Glomerular visceral epithelial cell (primary cell): ENCODE results near the gene MYO7A.

Experiments
- DNase-seq: peaks from one replicate; pipeline ENCODE4 v3.0.0-alpha.2; 2016; ENCODE audit errors: extremely low spot score

The MYO7A gene

DNA sequence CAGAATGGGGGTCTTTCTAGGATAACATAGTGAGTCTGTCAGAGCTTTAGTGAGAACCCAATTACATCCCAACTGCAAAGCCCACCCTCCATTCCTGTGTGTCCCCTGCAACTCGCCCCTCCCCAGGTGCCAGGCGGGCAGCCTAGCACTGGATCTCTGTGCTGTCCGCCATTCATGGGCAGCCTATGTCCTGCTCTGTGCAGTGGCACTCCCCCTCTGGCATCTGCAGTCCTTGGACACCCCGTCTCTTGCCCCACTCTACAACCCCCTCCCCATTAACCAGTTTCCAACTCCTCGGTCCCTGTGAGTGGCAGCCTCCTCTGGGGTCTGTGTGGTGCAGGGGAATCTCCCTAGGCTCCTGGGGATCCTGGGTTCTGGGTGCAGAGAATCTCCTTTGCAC is 37.0 kb downstream of the MYO7A start:
- DNase-seq, result no peak

DNA sequence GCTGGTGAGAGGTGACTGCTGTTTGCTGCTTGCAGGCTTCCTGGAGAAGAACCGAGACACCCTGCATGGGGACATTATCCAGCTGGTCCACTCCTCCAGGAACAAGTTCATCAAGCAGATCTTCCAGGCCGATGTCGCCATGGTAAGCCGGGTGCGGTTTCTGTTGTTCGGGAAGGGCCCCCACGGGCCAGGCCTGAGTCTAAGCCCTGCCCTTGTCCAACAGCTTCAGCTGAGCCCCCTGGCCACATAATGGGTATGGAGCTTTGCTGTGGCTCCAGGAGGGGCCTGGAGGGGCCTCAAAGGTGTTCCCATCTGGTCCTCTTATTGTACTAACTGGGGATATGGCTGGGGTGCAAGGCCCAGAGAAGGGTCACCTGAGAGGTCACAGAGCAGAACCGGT is 38.0 kb downstream of the MYO7A start:
- DNase-seq, result no peak

DNA sequence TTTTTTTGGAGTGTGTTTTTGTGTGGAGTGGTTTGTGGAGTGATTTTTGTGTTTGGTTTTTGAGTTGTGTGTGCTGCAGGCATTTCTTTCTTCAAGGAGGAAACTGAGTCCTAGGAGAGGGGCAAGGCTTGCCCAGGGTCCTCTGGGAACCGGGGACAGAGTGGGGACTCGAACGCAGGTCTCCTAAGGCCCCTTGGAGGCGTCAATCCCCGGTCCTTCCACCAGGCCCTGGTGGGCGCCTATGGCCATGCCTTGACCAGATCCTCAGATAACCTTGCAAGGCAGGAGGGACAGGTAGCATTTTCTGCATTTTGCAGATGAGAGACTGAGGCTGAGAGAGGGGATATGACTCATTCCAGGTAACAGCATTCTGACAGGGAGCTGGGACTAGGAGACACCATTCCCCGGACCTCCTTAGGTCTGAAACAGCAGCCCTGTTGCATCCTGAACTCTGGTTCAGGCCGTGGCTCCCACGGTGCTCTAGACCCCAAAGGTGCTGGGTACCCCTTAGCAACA is 39.1 kb downstream of the MYO7A start:
- no peak for DNase-seq

DNA sequence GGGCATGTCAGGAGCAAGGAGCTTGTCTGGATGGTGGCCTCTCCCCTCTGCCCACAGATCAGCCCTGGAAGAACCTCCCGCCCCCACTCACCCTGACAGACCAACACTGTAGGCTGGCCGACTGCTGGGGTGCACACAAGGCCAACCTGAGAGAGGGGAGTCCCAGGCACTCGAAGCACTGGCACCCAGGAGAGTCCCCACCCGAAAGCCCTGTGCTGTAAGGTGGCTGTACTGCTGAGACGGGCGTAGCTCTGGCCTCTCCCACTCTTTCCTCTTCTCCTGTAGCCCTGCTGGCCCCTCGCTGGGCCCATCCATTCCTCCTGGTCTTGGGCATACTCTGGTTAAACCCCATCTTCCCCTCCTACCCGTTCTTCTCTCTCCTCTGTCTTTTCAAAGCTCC is 39.7 kb downstream of the MYO7A start:
- DNase-seq, result no peak

DNA sequence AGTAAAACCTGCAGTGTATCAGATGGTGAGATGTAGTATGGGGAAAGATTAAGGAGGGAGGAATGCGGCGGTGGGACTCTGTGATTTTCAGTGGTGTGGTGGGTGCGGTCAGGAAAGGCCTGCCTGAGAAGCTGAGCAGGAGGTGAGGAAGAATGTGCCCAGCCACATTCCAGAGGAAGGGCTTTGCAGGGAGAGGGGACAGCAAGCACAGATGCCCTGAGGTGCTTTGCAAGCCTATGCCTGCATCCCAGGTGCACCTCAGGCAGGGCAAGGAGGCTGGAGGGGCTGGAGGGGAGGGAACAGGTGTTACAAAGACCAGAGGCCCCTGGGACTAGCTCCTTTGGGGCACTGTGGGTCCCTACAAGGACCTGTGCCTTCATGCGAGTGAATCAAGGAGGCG is 42.1 kb downstream of the MYO7A start:
- DNase-seq, result no peak

DNA sequence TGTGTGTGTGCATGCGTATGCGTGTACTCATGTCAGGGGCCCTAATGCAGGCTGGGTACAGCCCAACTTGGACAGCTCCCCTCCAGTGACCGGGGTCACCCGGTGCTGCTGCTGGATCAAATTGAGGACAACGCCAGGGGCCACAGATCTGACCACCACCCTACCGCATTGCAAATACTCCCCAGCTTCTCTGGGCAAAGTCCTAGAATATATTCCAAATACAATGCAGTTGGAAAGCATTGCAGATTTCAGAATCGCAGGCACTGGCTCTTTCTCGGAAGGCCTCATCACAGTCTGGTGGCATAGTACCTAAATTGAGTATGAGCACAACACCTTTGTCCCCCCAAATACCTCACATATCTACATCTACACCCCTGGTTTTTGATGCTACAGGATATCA is 43.2 kb downstream of the MYO7A start:
- DNase-seq, result no peak

DNA sequence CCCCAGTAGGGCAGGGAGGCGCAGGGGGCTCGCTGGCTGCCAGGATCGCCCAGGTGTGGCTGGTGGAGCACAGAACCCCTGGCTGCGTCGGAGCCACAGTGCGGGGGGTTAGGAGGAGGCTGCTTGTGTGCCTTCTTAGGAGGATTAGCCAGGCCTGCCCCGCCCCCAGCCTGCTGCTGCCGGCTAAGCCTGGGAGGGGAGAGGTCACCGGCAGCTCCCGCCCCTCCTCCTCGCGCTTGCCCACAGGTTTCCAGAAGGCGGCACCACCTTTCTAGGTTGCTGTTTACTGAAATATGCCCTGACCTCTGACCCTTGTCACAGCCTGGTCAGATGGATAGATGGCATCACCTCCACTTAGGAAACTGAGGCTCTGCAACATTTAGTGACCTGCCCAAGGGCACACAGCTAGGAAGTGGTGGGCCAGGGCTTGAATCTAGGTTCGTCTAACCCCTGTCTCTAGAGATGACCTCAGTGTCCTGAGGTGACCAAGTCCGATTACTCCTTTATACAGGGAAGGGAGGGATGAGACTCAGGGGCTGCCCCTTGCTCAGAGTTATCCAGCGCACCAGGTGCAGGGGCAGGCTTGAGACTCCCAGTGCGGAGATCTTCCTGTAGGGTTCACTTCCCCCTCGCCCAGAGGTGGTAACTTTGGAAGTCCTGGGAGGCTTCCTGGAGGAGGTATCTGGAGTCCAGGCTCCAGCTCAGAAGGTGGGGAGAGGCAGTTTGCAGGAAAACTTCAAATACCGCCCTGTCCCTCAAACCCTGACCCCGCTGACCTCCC is 44.0 kb downstream of the MYO7A start:
- DNase-seq, result no peak

DNA sequence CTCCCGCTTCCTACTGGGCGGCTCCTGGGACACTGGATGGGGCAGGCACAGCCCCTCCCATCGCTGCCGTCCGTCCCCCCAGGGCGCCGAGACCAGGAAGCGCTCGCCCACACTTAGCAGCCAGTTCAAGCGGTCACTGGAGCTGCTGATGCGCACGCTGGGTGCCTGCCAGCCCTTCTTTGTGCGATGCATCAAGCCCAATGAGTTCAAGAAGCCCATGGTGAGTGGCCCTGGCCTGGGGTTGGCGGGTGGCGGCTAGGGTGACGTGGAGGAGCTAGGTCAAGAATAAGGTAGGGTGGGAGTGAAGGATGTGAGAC is 44.6 kb downstream of the MYO7A start:
- DNase-seq, result no peak

DNA sequence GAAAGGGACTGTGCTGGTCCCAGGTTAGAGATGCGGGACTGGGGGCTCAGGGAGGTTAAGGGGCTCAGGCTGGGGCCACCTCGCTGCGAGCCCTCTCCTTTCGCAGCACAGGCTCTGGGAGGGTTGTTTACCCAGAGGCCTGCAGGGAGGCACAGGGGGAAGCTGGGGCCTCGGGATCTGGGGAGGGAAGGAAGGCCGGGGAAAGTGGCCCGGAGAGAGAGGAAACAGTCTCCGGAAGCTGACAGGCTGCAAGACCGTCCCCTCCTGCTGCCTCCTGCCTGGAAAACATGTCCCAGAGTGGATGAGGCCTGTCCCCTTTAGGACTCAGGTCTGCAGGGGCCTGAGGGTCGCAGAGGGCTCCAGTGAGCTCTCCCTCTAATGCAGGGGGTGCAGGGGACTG is 45.4 kb downstream of the MYO7A start:
- DNase-seq, result no peak

DNA sequence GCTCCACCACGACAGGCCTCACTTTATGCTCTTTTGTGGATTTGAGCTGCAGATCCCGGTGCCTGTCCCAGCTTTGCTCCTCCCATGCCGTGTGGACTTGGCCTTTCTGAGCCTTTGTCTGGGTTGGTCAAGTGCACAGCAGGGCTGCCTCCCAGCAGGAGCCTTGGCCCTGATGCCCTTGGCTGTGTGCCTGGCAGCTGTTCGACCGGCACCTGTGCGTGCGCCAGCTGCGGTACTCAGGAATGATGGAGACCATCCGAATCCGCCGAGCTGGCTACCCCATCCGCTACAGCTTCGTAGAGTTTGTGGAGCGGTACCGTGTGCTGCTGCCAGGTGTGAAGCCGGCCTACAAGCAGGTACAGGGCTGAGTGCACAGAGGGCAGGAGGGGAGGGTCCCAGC is 46.5 kb downstream of the MYO7A start:
- DNase-seq, result no peak

DNA sequence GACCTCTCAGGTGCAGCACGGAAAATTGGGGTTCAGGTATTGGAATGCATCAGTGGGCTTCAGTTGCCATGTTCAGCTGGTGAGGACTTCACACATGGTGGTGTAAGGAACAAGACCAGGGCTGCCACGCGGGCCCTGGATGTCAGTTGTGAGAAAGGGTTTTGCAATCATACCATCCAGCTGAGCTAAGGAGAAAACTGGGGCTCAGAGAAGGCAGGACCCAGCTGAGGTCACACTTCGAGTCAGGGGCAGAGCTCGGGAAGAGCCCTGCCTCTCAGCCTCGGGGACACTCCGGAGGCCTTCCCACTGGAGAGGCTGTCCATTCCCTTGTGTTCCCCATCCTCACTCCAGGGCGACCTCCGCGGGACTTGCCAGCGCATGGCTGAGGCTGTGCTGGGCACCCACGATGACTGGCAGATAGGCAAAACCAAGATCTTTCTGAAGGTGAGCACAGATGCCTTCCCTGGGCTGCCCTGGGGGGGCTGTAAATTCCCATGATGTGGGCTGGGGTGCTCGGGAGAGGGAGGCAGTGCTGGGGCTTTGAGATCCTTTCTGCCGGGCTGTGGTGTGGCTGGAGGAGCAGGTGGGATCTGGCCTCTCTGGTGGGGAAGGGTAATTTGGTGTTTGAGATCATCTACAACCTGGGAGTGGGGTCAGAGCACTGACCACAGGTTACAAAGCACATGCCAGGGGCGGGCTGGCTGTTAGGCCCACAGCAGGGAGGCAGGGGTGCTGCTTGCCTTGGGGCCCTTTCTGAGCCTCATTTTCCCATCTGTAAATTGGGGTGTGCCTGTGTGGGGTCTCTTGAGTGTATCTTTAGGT is 47.2 kb downstream of the MYO7A start:
- no peak for DNase-seq

DNA sequence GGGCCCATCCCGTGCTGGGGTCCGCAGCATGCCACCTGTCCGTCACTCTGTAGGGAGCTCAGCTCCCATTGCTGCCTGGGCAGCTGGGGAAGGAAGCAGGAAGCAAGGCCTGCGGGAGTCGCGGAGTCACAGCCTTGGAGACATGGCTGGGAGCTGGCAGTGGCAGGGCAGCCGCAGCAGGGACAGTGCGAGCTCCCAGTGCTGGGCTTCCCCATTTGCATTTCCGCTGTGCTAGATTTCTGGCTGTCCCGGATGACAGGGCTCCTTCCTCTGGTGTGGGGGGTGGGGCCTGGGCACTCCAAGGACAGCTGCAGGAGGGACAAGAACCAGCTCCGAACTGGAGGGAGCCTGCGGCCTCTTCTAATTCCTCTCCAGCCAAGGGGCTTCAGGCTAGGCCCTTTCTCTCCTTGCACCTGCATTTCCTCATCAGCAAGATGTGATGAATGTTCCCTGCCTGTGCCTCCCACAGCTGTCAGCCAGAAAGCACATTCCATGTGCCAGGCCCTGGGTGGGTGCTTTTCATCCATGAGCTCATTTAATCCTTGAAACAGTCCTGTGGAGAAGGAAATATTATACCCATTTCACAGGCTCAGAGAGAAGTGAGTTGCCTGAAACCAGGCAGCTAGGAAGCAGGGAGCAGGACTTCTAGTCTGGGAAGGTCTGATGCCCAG is 48.0 kb downstream of the MYO7A start:
- DNase-seq, result no peak

DNA sequence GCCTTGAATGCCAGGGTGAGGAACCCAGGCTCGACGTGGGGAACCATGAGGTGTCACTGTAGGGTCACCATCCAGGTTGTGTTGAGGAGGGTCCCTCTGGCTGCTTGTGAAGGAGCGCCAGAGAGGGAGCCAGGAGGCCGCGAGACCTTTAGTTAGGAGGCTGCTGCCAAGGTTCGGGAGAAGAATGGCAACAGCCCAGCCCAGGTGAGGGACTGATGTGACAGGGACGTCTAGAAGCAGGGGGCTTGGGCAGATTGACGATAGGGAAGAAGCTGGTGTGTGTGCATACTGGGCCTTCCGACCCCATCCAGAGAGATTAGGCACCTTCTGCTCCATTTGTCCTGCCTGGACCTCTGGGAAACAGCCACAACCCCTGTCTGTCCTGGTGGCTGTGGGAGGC is 49.0 kb downstream of the MYO7A start:
- no peak for DNase-seq

DNA sequence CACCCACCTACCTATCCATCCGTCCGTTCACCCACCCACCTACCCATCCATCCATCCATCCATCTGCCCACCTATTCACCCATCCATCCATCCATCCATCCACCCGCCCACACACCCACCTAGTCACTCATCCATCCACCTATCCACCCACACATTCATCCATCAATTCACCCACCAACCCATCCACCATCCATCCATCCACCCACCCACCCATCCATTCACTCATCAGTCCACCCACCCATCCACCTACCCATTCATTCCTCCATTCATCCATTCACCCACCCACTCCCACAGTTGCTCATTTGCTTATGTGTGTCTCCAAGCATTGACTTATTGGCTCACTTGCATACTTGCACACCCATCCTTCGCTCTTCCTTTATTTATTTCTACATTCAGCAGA is 50.1 kb downstream of the MYO7A start:
- no peak for DNase-seq

DNA sequence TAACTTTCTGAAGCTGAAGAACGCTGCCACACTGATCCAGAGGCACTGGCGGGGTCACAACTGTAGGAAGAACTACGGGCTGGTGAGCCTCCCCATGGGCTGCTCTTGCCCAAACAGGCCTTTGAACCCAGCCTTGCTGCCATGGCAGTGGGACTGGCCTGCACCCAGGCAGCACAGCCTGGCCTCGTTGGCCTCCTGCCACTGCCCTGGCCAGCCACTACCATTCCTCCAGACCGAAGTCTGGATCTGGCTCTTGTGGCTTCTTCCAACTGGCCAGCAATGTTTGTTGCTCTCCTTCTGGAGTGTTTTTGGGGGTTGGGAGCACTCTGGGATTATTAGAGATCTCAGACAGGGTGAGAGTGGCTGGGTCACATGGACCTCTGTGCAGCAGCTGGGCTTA is 51.0 kb downstream of the MYO7A start:
- DNase-seq, result no peak

DNA sequence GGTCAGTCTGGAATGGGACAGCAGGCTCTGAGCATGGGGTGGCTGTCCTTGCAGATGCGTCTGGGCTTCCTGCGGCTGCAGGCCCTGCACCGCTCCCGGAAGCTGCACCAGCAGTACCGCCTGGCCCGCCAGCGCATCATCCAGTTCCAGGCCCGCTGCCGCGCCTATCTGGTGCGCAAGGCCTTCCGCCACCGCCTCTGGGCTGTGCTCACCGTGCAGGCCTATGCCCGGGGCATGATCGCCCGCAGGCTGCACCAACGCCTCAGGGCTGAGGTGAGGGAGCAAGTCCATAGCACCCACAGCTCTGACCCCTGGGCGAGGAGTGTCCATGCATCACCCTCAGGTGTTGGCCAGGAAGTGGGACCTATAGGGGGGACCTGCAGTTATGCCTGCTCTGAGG is 51.6 kb downstream of the MYO7A start:
- DNase-seq, result no peak

DNA sequence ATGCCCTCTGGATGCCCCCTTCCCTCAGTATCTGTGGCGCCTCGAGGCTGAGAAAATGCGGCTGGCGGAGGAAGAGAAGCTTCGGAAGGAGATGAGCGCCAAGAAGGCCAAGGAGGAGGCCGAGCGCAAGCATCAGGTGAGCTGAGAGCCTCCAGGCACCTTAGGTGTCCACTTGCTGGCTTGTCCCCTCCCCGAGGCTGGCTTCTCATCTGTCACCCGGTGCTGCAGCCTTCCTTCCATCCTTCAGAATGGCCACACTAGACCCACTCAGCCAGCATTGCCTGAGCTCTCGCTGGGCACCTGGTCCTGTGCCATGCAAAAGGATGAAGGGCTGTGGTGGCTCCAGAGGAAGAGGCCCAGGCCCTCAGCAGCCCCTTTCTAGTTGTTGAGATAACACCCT is 52.3 kb downstream of the MYO7A start:
- no peak for DNase-seq

DNA sequence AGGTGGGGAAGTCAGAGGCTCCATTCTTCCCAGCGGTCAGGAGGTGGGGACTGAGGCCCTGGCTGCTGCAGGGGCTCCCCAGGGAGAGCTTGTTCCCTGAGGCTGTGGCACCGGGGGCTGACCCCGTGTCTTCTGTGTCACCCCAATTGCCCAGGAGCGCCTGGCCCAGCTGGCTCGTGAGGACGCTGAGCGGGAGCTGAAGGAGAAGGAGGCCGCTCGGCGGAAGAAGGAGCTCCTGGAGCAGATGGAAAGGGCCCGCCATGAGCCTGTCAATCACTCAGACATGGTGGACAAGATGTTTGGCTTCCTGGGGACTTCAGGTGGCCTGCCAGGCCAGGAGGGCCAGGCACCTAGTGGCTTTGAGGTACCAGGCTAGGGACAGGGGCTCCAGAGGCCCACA is 53.2 kb downstream of the MYO7A start:
- DNase-seq, result no peak

DNA sequence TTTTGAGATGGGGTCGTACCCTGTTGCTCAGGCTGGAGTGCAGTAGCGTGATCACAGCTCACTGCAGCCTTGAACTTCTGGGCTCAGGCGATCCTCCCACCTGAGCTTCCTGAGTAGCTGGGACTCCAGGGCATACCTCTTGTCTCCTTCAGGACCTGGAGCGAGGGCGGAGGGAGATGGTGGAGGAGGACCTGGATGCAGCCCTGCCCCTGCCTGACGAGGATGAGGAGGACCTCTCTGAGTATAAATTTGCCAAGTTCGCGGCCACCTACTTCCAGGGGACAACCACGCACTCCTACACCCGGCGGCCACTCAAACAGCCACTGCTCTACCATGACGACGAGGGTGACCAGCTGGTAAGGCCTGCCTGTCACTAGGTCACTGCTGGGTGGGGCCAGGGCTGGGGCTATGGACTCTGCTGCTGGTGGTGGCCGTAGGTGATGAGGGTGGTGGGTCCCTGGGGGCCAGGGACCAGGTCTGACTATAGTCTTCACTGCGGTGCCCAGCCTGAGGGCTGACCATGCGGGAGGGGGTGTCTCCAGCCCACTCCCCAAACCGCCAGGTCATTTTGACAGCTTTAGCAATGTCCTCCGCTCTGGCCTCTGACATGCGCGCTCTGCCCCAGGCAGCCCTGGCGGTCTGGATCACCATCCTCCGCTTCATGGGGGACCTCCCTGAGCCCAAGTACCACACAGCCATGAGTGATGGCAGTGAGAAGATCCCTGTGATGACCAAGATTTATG is 53.9 kb downstream of the MYO7A start:
- DNase-seq, result no peak

DNA sequence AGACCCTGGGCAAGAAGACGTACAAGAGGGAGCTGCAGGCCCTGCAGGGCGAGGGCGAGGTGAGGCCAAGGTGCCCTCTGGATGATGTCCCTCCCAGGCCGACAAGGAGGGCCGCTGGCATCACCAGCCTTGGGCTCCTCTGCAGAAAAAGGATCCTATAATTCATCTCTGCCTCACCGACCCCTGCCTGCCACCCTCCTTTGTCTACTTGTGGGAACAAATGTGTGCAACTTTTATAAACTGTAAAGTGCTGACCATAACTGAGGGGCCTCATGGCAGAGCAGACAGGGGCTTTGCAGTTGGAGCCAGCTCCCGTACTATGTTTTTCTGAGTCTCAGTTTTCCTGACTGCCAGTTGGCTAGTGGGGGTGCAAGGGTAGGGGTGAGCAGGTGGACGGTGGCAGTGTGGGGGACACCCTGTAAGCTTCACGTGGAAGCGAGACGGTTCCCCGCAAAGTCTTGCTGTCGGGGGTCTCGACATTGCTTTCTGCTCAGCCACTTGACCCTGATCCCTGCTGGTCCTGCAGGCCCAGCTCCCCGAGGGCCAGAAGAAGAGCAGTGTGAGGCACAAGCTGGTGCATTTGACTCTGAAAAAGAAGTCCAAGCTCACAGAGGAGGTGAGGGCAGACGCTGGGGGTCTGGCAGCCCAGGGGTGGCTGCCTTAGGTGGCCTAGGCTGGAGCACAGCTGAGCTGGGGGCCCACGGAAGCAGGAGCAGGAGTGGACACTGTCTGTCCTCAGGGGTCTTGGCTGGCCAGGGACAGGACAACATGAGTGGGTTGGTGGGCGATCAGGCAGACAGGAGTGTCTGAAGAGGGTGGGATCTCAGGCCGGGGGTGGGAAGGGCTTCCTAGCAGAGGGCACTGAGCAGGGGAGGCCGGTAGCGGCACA is 54.7 kb downstream of the MYO7A start:
- DNase-seq, result no peak

DNA sequence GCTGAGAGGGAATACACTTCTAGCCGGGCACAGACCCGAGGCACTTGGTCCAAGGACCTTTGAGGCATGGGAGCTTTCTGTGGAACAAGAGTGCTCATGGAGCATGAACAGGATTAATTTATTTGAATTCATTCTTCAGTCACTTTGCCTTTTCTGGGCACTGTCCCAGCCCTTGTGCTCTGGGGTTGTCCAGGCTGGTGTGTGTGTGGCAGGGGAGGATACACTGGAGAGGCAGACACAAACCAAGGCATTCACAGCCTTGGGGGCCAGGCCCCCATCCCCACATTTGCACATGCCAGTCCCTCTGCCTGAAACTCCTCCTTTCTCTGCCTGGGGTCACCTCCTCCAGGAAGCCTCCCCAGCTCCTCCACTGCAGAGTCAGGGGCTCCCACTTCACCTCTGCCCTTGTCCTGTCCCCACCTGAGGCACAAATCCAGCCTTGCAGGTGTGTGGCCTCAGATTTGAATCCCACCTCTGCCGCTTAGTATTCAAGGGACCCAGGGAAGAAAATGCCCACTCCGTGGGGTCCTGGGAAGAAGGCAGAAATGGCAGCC is 55.5 kb downstream of the MYO7A start:
- DNase-seq, result no peak
